Epithelial cell of proximal tubule (primary cell): ENCODE data around the gene USP20. TPM values are rescaled to one million over a fixed set of nuclear protein-coding genes. Genes with fewer than 3 reads are reported as not detected.

Experiments
- DNase-seq: peaks from one replicate; pipeline ENCODE4 v3.0.0-alpha.2; 2011; ENCODE audit warnings: low read depth
- H3K4me3 ChIP-seq: 2 replicates; pipeline ENCODE4 v1.5.1; 2011; ENCODE audit warnings: low read depth, mild to moderate bottlenecking, low read length
- CTCF ChIP-seq: conservative IDR thresholded peaks from 2 replicates; pipeline ENCODE4 v1.5.1; 2012; ENCODE audit warnings: low read depth, mild to moderate bottlenecking, low read length
- total RNA-seq: library from RNA; depleted of rRNA; stranded (reverse); fragments of >200 nt; gene quantifications from 2 replicates; pipeline ENCODE4 v1.2.3, GENCODE V29; 2015

Gene USP20
- total RNA-seq, 1 donor from 2014 or later: 17.5 TPM

- DNase-seq: no peak
- TF ChIP-seq CTCF: no peak
- H3K4me3 ChIP-seq: peak within 1 kb of the TSS; percentile 86
These were observed 32.2 kb upstream of the USP20 start, which contains the start of gene TOR1B for GRCh38 chr9:129802833-129803675. Gene TOR1B (plus strand): TSS chr9:129803184. CDS start chr9:129803213, 29 bp downstream.

GRCh38 chr9:129803676-129804060 lies 31.6 kb upstream of the USP20 start:
- no peak for TF ChIP-seq CTCF
- H3K4me3 ChIP-seq: peak overlapping the region; percentile 86
- DNase-seq: no peak

GRCh38 chr9:129806061-129806460 lies 29.2 kb upstream of the USP20 start:
- DNase-seq: no peak
- TF ChIP-seq CTCF: no peak
- no peak overlapping the region for H3K4me3 ChIP-seq

GRCh38 chr9:129809346-129809745 lies 25.9 kb upstream of the USP20 start:
- no peak for TF ChIP-seq CTCF
- DNase-seq: no peak

GRCh38 chr9:129810116-129810515 lies 25.1 kb upstream of the USP20 start:
- TF ChIP-seq CTCF: no peak
- no peak overlapping the region for H3K4me3 ChIP-seq
- no peak for DNase-seq

More at GRCh38 chr9:129809346-129809745, 25.9 kb upstream of the USP20 start:
- H3K4me3 ChIP-seq: no peak overlapping the region

GRCh38 chr9:129810788-129811187 lies 24.5 kb upstream of the USP20 start:
- no peak for TF ChIP-seq CTCF
- H3K4me3 ChIP-seq: no peak overlapping the region
- DNase-seq: no peak

- no peak for TF ChIP-seq CTCF
- H3K4me3 ChIP-seq: no peak overlapping the region
- DNase-seq: no peak
These were observed 23.3 kb upstream of the USP20 start for GRCh38 chr9:129811967-129812363.
